CD14-positive monocyte (primary cell): Measurements from ENCODE around the gene KCNE4. TPM values are rescaled to one million over a fixed set of nuclear protein-coding genes. Genes with fewer than 3 reads are reported as not detected.

ENCODE experiments used
- DNase-seq, 3 donors: peaks; one replicate each; pipeline ENCODE4 v3.0.0-alpha.2; 2011 to 2022
- H2AFZ ChIP-seq: 2 replicates; pipeline ENCODE4 v1.6.0; 2012; ENCODE audit warnings: mild to moderate bottlenecking, low read depth, low read length, inconsistent platforms; ENCODE audit not compliant: insufficient read depth, poor library complexity, severe bottlenecking
- H3K27ac ChIP-seq, 2 donors: 1 replicate in 1 of 2; 2 replicates in 1 of 2; pipeline ENCODE4 v1.5.1; 2012 to 2013; ENCODE audit warnings: low read length in 2 of 2, control low read depth in 1 of 2, inconsistent platforms in 1 of 2, low read depth in 1 of 2, mild to moderate bottlenecking in 1 of 2
- H3K27me3 ChIP-seq, 2 donors: one replicate each; pipeline versions ENCODE4 v1.6.0 to v1.6.1; 2011 to 2013; ENCODE audit warnings: low read length in 2 of 2; ENCODE audit not compliant: control insufficient read depth in 2 of 2, insufficient read depth in 2 of 2
- H3K36me3 ChIP-seq, 2 donors: replicated peaks in 1 of 2; 1 replicate in 1 of 2; 2 replicates in 1 of 2; pipeline versions ENCODE4 v1.5.1 to v1.6.1; 2012 to 2013; ENCODE audit warnings: low read length in 2 of 2, control low read depth in 1 of 2, inconsistent platforms in 1 of 2, mild to moderate bottlenecking in 1 of 2; ENCODE audit not compliant: insufficient read depth in 2 of 2, control insufficient read depth in 1 of 2
- H3K4me1 ChIP-seq, 2 donors: 1 replicate in 1 of 2; 2 replicates in 1 of 2; pipeline versions ENCODE4 v1.5.1 to v1.6.1; 2012 to 2013; ENCODE audit warnings: low read length in 2 of 2, control low read depth in 1 of 2, inconsistent platforms in 1 of 2, mild to moderate bottlenecking in 1 of 2, moderate library complexity in 1 of 2; ENCODE audit not compliant: insufficient read depth in 2 of 2, control insufficient read depth in 1 of 2
- H3K4me2 ChIP-seq: replicated peaks from 2 replicates; pipeline ENCODE3; 2012; ENCODE audit warnings: low read length, moderate library complexity, mild to moderate bottlenecking; ENCODE audit not compliant: poor library complexity, severe bottlenecking; ENCODE audit errors: extremely low read depth
- H3K4me3 ChIP-seq, 3 experiments: fragments of 200-600 bp in 1 of 3; sonication (generic) in 1 of 3; replicated peaks in 1 of 3; 1 replicate in 2 of 3; 2 replicates in 1 of 3; pipeline ENCODE4 v1.5.1; 2011 to 2013; ENCODE audit warnings: low read length in 3 of 3, mild to moderate bottlenecking in 3 of 3, control low read depth in 2 of 3, low read depth in 2 of 3, inconsistent platforms in 1 of 3, moderate library complexity in 1 of 3
- H3K79me2 ChIP-seq: 2 replicates; pipeline ENCODE4 v1.6.0; 2012; ENCODE audit warnings: mild to moderate bottlenecking, control low read depth, inconsistent platforms, low read length, moderate library complexity; ENCODE audit not compliant: insufficient read depth
- H3K9ac ChIP-seq: 2 replicates; pipeline ENCODE4 v1.6.0; 2017; ENCODE audit warnings: low read length, mild to moderate bottlenecking; ENCODE audit not compliant: insufficient read depth, poor library complexity, severe bottlenecking
- H3K9me3 ChIP-seq, 2 donors: replicated peaks in 1 of 2; 1 replicate in 1 of 2; 2 replicates in 1 of 2; pipeline versions ENCODE4 v1.5.1 to v1.6.1; 2012 to 2013; ENCODE audit warnings: low read length in 2 of 2, control low read depth in 1 of 2; ENCODE audit not compliant: control insufficient read depth in 1 of 2, insufficient read depth in 1 of 2
- H4K20me1 ChIP-seq: 2 replicates; pipeline ENCODE4 v1.6.0; 2012; ENCODE audit warnings: mild to moderate bottlenecking, low read length, control low read depth, moderate library complexity; ENCODE audit not compliant: insufficient read depth
- H3K27ac Mint-ChIP-seq, 7 donors: one replicate each; pipeline ENCODE4 v1.8.0; 2020; ENCODE audit warnings: mild to moderate bottlenecking in 7 of 7, mixed read lengths in 7 of 7, moderate library complexity in 6 of 7, inconsistent platforms in 2 of 7
- H3K27me3 Mint-ChIP-seq, 3 donors: one replicate each; pipeline ENCODE4 v1.8.0; 2021 to 2022; ENCODE audit warnings: low read depth in 3 of 3, mild to moderate bottlenecking in 3 of 3, mixed read lengths in 3 of 3, moderate library complexity in 3 of 3, inconsistent platforms in 1 of 3
- H3K36me3 Mint-ChIP-seq, 2 donors: one replicate each; pipeline ENCODE4 v1.8.0; 2020; ENCODE audit warnings: mixed read lengths in 2 of 2, inconsistent platforms in 1 of 2, mild to moderate bottlenecking in 1 of 2
- H3K4me1 Mint-ChIP-seq: one replicate; pipeline ENCODE4 v1.8.0; 2020; ENCODE audit warnings: mild to moderate bottlenecking, mixed read lengths
- H3K4me3 Mint-ChIP-seq, 2 donors: one replicate each; pipeline ENCODE4 v1.8.0; 2020; ENCODE audit warnings: mild to moderate bottlenecking in 2 of 2, mixed read lengths in 2 of 2, moderate library complexity in 1 of 2
- H3K9me3 Mint-ChIP-seq, 7 donors: one replicate each; pipeline ENCODE4 v1.8.0; 2020 to 2022; ENCODE audit warnings: mixed read lengths in 7 of 7, mild to moderate bottlenecking in 6 of 7, moderate library complexity in 6 of 7, inconsistent platforms in 2 of 7
- CTCF ChIP-seq: fragments of 200-600 bp; IDR thresholded peaks from one replicate; pipeline ENCODE4 v1.8.0; 2022; ENCODE audit warnings: antibody characterized with exemption, mild to moderate bottlenecking
- WGBS: methylation state at CpG from one replicate; pipeline ENCODE4 v1.1.5; 2013; ENCODE audit warnings: missing lambda C conversion rate; ENCODE audit not compliant: insufficient coverage; 5-methylcytosine and 5-hydroxymethylcytosine counted together
- intact Hi-C, 2 donors: fragments of 100-400 bp; cut with micrococcal nuclease; formaldehyde crosslinking; loops; one replicate each; pipeline versions ENCODE4 v1.15.0 to v1.15.1; 2023
- polyA plus RNA-seq, 3 donors: library from polyadenylated mRNA; depleted of rRNA in 1 of 3; unstranded in 2 of 3; stranded (reverse) in 1 of 3; fragments of 300-500 nt in 2 of 3; fragments of >200 nt in 1 of 3; fragmentation: Illumina TruSeq in 2 of 3; gene quantifications; 1 replicate in 2 of 3; 2 replicates in 1 of 3; pipeline ENCODE4 v1.2.3, GENCODE V29; 2012 to 2021

KCNE4 gene
- polyA plus RNA-seq, 3 donors = not detected

- Histone ChIP-seq H4K20me1 (no peaks in the 10 kb centered on the region), H3K79me2 (no peaks in the 10 kb centered on the region), H3K9ac (no peak overlapping the region), H3K4me1 (no peaks in the 10 kb centered on the region), H3K4me2 (no peak overlapping the region), H2AFZ (no peak overlapping the region), H3K4me3 (no peak overlapping the region), H3K27ac (no peak overlapping the region), H3K36me3 (no peaks in the 10 kb centered on the region), H3K27me3 (no peaks in the 10 kb centered on the region), H3K9me3 (no peaks in the 10 kb centered on the region)
- Mint-ChIP-seq H3K4me3 (no peak overlapping the region), H3K4me1 (no peaks in the 10 kb centered on the region), H3K27ac (no peak overlapping the region), H3K27me3 (peaks cover 0 to 3% (median 2%) of the 10 kb centered on the region in 3 donors), H3K36me3 (no peaks in the 10 kb centered on the region), H3K9me3 (peaks cover 0 to 3% (median 0%) of the 10 kb centered on the region in 7 donors)
- TF ChIP-seq CTCF = no peak
- DNase-seq = no peak
- WGBS = 71% methylated on average over 4 of the region's 7 CpGs
- intact Hi-C loops = no loop called here
Measured at GRCh38 chr2:223083402-223084070, 31.5 kb downstream of the KCNE4 start.

- DNase-seq = no peak
- Histone ChIP-seq H3K79me2 (no peaks in the 10 kb centered on the region), H3K27me3 (no peaks in the 10 kb centered on the region), H3K4me3 (no peak overlapping the region), H4K20me1 (no peaks in the 10 kb centered on the region), H3K9me3 (no peaks in the 10 kb centered on the region), H3K9ac (no peak overlapping the region), H3K27ac (no peak overlapping the region), H3K4me2 (no peak overlapping the region), H2AFZ (no peak overlapping the region), H3K36me3 (no peaks in the 10 kb centered on the region), H3K4me1 (no peaks in the 10 kb centered on the region)
- Mint-ChIP-seq H3K36me3 (no peaks in the 10 kb centered on the region), H3K4me3 (no peak overlapping the region), H3K27me3 (peaks cover 0 to 3% (median 2%) of the 10 kb centered on the region in 3 donors), H3K27ac (no peak overlapping the region), H3K4me1 (no peaks in the 10 kb centered on the region), H3K9me3 (peaks cover 0 to 2% (median 0%) of the 10 kb centered on the region in 7 donors)
- WGBS = no CpG with 5 or more reads among the region's 2 CpGs
- intact Hi-C loops = no loop called here
- TF ChIP-seq CTCF = no peak
Measured at GRCh38 chr2:223084873-223085272, 32.9 kb downstream of the KCNE4 start.
